Uterus (tissue), 2 donors: Measurements from ENCODE around the gene USP20.

Source experiments
- CTCF ChIP-seq, 4 experiments: fragments of 200-600 bp in 2 of 4; fragments of 450-650 bp in 2 of 4; sonication (generic) in 2 of 4; IDR thresholded peaks; one replicate each; pipeline ENCODE4 v1.5.1; 2016 to 2019; ENCODE audit warnings: antibody characterized with exemption in 4 of 4, mild to moderate bottlenecking in 2 of 4, moderate library complexity in 1 of 4
- POLR2A ChIP-seq, 2 donors: fragments of 450-650 bp; IDR thresholded peaks; one replicate each; pipeline ENCODE4 v1.6.1; 2016; ENCODE audit warnings: antibody characterized with exemption in 2 of 2, mild to moderate bottlenecking in 1 of 2, moderate library complexity in 1 of 2

GRCh38 chr9:129854588-129855110 lies 19.4 kb downstream of the USP20 start:
- TF ChIP-seq CTCF (IDR thresholded peaks at IDR 0.05) = no peak
- TF ChIP-seq POLR2A (IDR thresholded peaks at IDR 0.05) = no peak
